IMR-90 (cell line): ENCODE data around the gene CUL7. TPM values are rescaled to one million over a fixed set of nuclear protein-coding genes. Genes with fewer than 3 reads are reported as not detected.

ENCODE experiments used
- ATAC-seq: fragments of 200-7000 bp; cut with Tn5 transposase; 2 replicates; pipeline ENCODE4 v1.9.1; 2020; ENCODE audit warnings: low read depth, mild to moderate bottlenecking, moderate library complexity
- BruUV-seq: library from RNA; stranded (reverse); fragments of 400-500 nt; replicated peaks from 2 replicates; lab custom pipeline; 2021; lab: Mats Ljungman, UMichigan
- CTCF ChIA-PET: fragments of 300-600 bp; formaldehyde crosslinking; extraction: SDS; loops from one replicate; lab custom pipeline; 2021; ENCODE audit warnings: antibody characterized with exemption; lab: Yijun Ruan, JAX
- POLR2A ChIA-PET: fragments of 300-600 bp; sonication (Branson Sonifier 250); formaldehyde crosslinking; loops from one replicate; lab custom pipeline; 2022; ENCODE audit warnings: antibody characterized with exemption; ENCODE audit not compliant: unreplicated experiment; lab: Charles Lee
- DNase-seq: peaks from one replicate; pipeline ENCODE4 v3.0.0; 2013
- H2AFZ ChIP-seq: replicated peaks from 2 replicates; pipeline ENCODE3; 2013; ENCODE audit warnings: low read length, mild to moderate bottlenecking; ENCODE audit not compliant: poor library complexity
- H2AK5ac ChIP-seq: 2 replicates; pipeline ENCODE4 v1.6.1; 2013; ENCODE audit warnings: low read depth, low read length, inconsistent platforms
- H2AK9ac ChIP-seq: replicated peaks from 2 replicates; pipeline ENCODE3; 2013; ENCODE audit warnings: mild to moderate bottlenecking, low read depth, low read length, moderate library complexity; ENCODE audit not compliant: poor library complexity
- H2BK120ac ChIP-seq: 2 replicates; pipeline ENCODE4 v1.6.1; 2013; ENCODE audit warnings: low read depth, low read length, inconsistent platforms
- H2BK15ac ChIP-seq: 3 replicates; pipeline ENCODE4 v1.6.1; 2013; ENCODE audit warnings: low read depth, low read length, inconsistent platforms
- H2BK20ac ChIP-seq: 2 replicates; pipeline ENCODE4 v1.6.1; 2013; ENCODE audit warnings: low read depth, mild to moderate bottlenecking, inconsistent platforms, low read length, moderate library complexity
- H2BK5ac ChIP-seq: 2 replicates; pipeline ENCODE4 v1.6.1; 2013; ENCODE audit warnings: mild to moderate bottlenecking, low read depth, low read length, inconsistent platforms; ENCODE audit not compliant: poor library complexity, severe bottlenecking
- H3K14ac ChIP-seq: replicated peaks from 2 replicates; pipeline ENCODE4 v1.6.1; 2013; ENCODE audit warnings: low read depth, low read length, inconsistent platforms
- H3K18ac ChIP-seq: 2 replicates; pipeline ENCODE4 v1.6.1; 2013; ENCODE audit warnings: low read depth, low read length, control low read depth
- H3K23ac ChIP-seq: 2 replicates; pipeline ENCODE4 v1.6.1; 2013; ENCODE audit warnings: low read depth, low read length, inconsistent platforms
- H3K27ac ChIP-seq: 2 replicates; pipeline ENCODE4 v1.5.1; 2013; ENCODE audit warnings: mild to moderate bottlenecking, control low read depth, low read length; ENCODE audit not compliant: insufficient read depth
- H3K27me3 ChIP-seq: 2 replicates; pipeline ENCODE4 v1.6.1; 2013; ENCODE audit warnings: low read length; ENCODE audit not compliant: control insufficient read depth, insufficient read depth
- H3K36me3 ChIP-seq: 2 replicates; pipeline ENCODE4 v1.6.1; 2013; ENCODE audit warnings: low read length, mixed read lengths; ENCODE audit not compliant: control insufficient read depth, insufficient read depth
- H3K4ac ChIP-seq: 2 replicates; pipeline ENCODE4 v1.6.1; 2013; ENCODE audit warnings: low read depth, low read length, inconsistent platforms
- H3K4me1 ChIP-seq: 2 replicates; pipeline ENCODE4 v1.6.1; 2013; ENCODE audit warnings: low read length, mixed read lengths; ENCODE audit not compliant: control insufficient read depth, insufficient read depth
- H3K4me2 ChIP-seq: 2 replicates; pipeline ENCODE4 v1.6.1; 2013; ENCODE audit warnings: low read depth, mild to moderate bottlenecking, control low read depth, low read length, moderate library complexity
- H3K4me3 ChIP-seq: 2 replicates; pipeline ENCODE4 v1.5.1; 2013; ENCODE audit warnings: low read depth, mild to moderate bottlenecking, control low read depth, low read length, moderate library complexity; ENCODE audit not compliant: insufficient read depth
- H3K56ac ChIP-seq: 2 replicates; pipeline ENCODE4 v1.6.1; 2013; ENCODE audit warnings: low read length, inconsistent platforms; ENCODE audit not compliant: insufficient read depth; ENCODE audit errors: extremely low read depth
- H3K79me1 ChIP-seq, 2 experiments: 2 replicates each; pipeline ENCODE4 v1.6.1; 2013; ENCODE audit warnings: low read length in 2 of 2, inconsistent platforms in 1 of 2, low read depth in 1 of 2
- H3K9ac ChIP-seq: 2 replicates; pipeline ENCODE4 v1.6.1; 2013; ENCODE audit warnings: low read depth, low read length, control low read depth
- H3K9me1 ChIP-seq: 2 replicates; pipeline ENCODE4 v1.6.1; 2013; ENCODE audit warnings: low read length, inconsistent platforms; ENCODE audit not compliant: insufficient read depth
- H3K9me3 ChIP-seq: 2 replicates; pipeline ENCODE4 v1.6.1; 2013; ENCODE audit warnings: low read length; ENCODE audit not compliant: control insufficient read depth, insufficient read depth
- H4K20me1 ChIP-seq: 2 replicates; pipeline ENCODE4 v1.6.1; 2013; ENCODE audit warnings: low read length, inconsistent platforms; ENCODE audit not compliant: insufficient read depth
- H4K5ac ChIP-seq: 2 replicates; pipeline ENCODE4 v1.6.1; 2013; ENCODE audit warnings: mild to moderate bottlenecking, low read depth, low read length, control low read depth
- H4K8ac ChIP-seq, 2 experiments: 2 replicates each; pipeline ENCODE4 v1.6.1; 2013; ENCODE audit warnings: low read depth in 2 of 2, low read length in 2 of 2, control low read depth in 1 of 2, inconsistent platforms in 1 of 2
- H4K91ac ChIP-seq: 2 replicates; pipeline ENCODE4 v1.6.1; 2013; ENCODE audit warnings: low read depth, low read length, inconsistent platforms; ENCODE audit not compliant: insufficient read depth
- MXI1 ChIP-seq: IDR thresholded peaks from 2 replicates; pipeline ENCODE4 v1.6.1; 2012; ENCODE audit warnings: low read depth, mild to moderate bottlenecking, low read length, moderate library complexity, borderline replicate concordance
- NFE2L2 ChIP-seq: fragments of 150-350 bp; IDR thresholded peaks from 2 replicates; pipeline ENCODE4 v1.6.1; 2016; ENCODE audit warnings: low read depth, mild to moderate bottlenecking, low read length
- POLR2A ChIP-seq: IDR thresholded peaks from 2 replicates; pipeline ENCODE4 v1.6.1; 2012; ENCODE audit warnings: mild to moderate bottlenecking, low read depth, low read length
- RAD21 ChIP-seq: IDR thresholded peaks from 2 replicates; pipeline ENCODE4 v1.6.1; 2012; ENCODE audit warnings: low read length, improper control_type of control experiment
- RCOR1 ChIP-seq: IDR thresholded peaks from 2 replicates; pipeline ENCODE4 v1.6.1; 2012; ENCODE audit warnings: mild to moderate bottlenecking, low read length, improper control_type of control experiment; ENCODE audit not compliant: insufficient replicate concordance
- RFX5 ChIP-seq: IDR thresholded peaks from 2 replicates; pipeline ENCODE4 v1.8.0; 2012; ENCODE audit warnings: low read depth, mild to moderate bottlenecking, low read length, moderate library complexity
- SMC3 ChIP-seq: fragments of 150-350 bp; IDR thresholded peaks from 2 replicates; pipeline ENCODE4 v1.6.1; 2016; ENCODE audit warnings: low read depth, mild to moderate bottlenecking, antibody characterized with exemption, low read length, moderate library complexity
- dilution Hi-C: fragments of 300-500 bp; cut with HindIII; formaldehyde crosslinking; loops from one replicate; pipeline ENCODE4 v1.14.3; 2018; ENCODE audit warnings: low sequenced_read_pairs; ENCODE audit not compliant: unreplicated experiment
- in situ Hi-C: fragments of 300-500 bp; cut with MboI; formaldehyde crosslinking; loops from 3 replicates; pipeline ENCODE4 v1.14.3; 2019; ENCODE audit warnings: low sequenced_read_pairs, inconsistent platforms, mixed read lengths
- intact Hi-C: fragments of 100-400 bp; cut with micrococcal nuclease; formaldehyde crosslinking; loops from 2 replicates; pipeline ENCODE4 v1.10.0; 2022
- polyA plus RNA-seq, 3 experiments: library from polyadenylated mRNA; depleted of rRNA; stranded (reverse); fragments of >200 nt; gene quantifications; 2 replicates each; pipeline ENCODE4 v1.2.3, GENCODE V29; 2012; ENCODE audit warnings: low replicate concordance in 1 of 3
- total RNA-seq: library from RNA; depleted of rRNA; stranded (reverse); fragments of >200 nt; gene quantifications from 2 replicates; pipeline ENCODE4 v1.2.3, GENCODE V29; 2012

CUL7 gene
- total and polyA plus RNA-seq, 2 of the 4 experiments (the other 2 are of a cell fraction), result 38.0 to 39.3 TPM

DNA sequence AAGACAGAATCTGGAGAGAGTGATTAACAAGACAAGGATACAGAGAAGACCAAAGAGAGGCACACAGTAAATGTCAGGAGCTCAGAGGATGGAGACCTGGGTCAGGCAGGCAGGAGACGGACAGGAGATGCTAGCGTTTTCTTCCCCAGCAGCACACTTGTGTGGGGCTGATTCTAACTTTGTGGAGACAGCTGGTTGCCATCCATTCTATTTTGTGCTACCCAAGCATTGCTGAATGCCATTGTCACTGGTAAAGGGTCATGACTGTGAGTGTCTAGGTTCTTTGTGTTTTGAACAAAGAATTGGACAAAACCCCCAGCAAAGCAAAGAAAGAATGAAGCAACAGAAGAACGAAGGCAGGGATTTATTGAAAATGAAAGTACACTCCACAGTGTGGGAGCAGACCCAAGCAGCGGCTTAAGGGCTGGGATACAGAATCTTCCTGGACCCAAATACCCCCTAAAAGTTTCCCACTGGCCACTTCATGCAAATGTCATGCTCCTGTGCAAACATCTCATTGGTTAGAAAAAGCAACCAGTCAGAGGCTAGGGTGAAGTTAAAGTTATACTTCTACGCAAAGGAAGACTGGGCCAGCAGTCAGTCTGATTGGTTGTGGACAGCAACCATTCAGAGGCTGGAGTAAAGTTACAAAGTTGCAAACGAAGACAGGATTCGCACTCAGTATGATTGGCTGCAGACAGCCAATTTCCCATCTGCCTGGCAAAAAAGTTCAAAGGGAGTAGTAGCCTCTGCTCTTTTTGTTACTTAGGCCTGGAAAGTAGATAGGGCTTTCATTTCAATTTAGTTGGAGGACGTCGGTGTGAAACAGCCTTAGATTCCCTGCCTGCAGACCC is 40.0 kb upstream of the CUL7 start (continued):
- TF ChIP-seq SMC3 (no peak), RCOR1 (no peak)

GRCh38 chr6:43092635-43093034 is 39.0 kb upstream of the CUL7 start:
- no TSS peak for BruUV-seq
- H3K23ac ChIP-seq, result no peak overlapping the region
- DNase-seq, result no peak
- no peak overlapping the region for H2BK5ac ChIP-seq
- no peak for ATAC-seq
- H4K5ac ChIP-seq, result no peak overlapping the region
- no peak overlapping the region for H2BK120ac ChIP-seq
- H2AK9ac ChIP-seq, result no peak overlapping the region
- H2BK15ac ChIP-seq, result no peak overlapping the region
- peaks cover 68% of the 10 kb centered on the region for H4K20me1 ChIP-seq
- intact Hi-C loops (no loop called here), dilution Hi-C loops (no loop called here), in situ Hi-C loops (no loop called here)
- H3K14ac ChIP-seq, result no peak overlapping the region
- H3K9me1 ChIP-seq, result peaks cover 22% of the 10 kb centered on the region
- H3K36me3 ChIP-seq, result no peaks in the 10 kb centered on the region
- H2AFZ ChIP-seq, result no peak overlapping the region
- no peak overlapping the region for H2AK5ac ChIP-seq
- H3K56ac ChIP-seq, result no peak overlapping the region
- H4K8ac ChIP-seq, result no peak overlapping the region
- ChIA-PET CTCF (no interaction called here), POLR2A (no interaction called here)
- no peak overlapping the region for H3K4me2 ChIP-seq
- peaks cover 43% of the 10 kb centered on the region for H3K4me1 ChIP-seq
- H3K27ac ChIP-seq, result no peak overlapping the region
- H3K27me3 ChIP-seq, result no peaks in the 10 kb centered on the region
- no peak overlapping the region for H3K9ac ChIP-seq
- TF ChIP-seq RFX5, result no peak
- no peak for TF ChIP-seq NFE2L2
- TF ChIP-seq MXI1, result no peak
- no peak for TF ChIP-seq RAD21
- TF ChIP-seq POLR2A, result no peak
- H3K9me3 ChIP-seq, result no peaks in the 10 kb centered on the region
- no peak overlapping the region for H2BK20ac ChIP-seq
- H3K79me1 ChIP-seq, result peaks cover 35 to 92% of the 10 kb centered on the region in 2 experiments
- no peak overlapping the region for H4K91ac ChIP-seq
- H3K18ac ChIP-seq, result no peak overlapping the region
- no peak overlapping the region for H3K4me3 ChIP-seq
- H3K4ac ChIP-seq, result no peak overlapping the region
